NCI-H2081 treated with DMSO at 0.1 percent for 48 hours (cell line): ENCODE data around the gene ITGAV.
A peak's percentile ranks its signal among the peaks of the same experiment; 100 is the strongest.

Source experiments
- DNase-seq: peaks from one replicate; lab custom pipeline; 2025; lab: John Stamatoyannopoulos, UW

The ITGAV gene

DNA sequence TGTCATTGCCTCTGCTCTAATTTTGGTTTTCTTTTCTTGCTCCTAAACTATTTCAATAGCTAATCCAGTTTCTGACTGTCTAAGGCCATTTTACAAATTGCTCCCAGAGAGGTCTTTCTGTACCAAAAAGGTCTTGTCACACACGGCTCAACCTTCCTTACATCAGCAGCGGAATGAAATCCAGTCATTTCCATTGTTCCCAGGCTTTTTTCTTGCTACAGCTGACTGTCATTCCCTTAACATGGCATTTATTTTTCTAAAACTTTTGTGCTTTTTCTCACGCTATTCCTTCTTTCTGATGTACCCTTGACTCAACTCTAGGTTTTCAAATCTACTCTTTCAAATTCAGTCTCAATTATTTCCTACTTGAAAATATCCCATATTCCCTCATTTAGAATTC lies 128.3 kb downstream of the ITGAV start:
- no peak for DNase-seq

DNA sequence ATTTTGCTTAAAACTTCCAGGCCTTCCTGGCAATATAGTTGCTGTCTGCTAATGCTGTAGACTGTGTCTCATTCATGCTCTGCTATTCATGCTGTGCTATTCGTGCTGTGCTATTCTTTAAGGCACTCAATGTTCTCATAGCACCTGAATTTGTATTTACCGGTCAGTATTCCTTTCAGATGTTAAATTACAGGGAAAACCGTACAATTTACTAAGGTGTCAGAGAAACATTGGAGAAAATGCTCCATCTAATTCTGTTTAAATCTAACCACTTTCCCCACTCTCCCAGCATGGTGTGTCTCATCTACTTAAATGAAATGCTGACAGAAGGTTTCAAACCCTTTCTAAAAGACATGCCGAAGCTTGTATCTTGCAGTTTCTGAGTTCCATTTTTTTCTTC lies 129.0 kb downstream of the ITGAV start:
- DNase-seq, result peak; percentile 45

DNA sequence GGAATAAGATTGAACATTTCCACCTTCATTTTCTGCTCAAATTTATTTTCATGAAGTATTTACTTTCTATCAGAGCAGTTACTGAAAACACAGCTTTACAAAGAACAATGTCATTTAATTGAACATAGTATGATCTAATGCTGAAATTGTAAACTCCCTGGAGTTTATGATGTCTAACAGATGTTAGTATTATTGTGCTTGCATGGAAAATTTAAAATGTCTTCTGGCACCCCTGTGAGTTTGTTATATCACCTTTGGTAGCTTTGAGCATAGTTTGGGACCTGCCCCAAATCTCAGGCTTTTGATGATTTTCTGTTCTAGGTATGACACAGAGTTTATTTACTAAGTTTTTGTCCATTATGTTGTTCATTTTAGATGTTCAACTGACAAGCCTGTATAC lies 132.1 kb downstream of the ITGAV start:
- no peak for DNase-seq

DNA sequence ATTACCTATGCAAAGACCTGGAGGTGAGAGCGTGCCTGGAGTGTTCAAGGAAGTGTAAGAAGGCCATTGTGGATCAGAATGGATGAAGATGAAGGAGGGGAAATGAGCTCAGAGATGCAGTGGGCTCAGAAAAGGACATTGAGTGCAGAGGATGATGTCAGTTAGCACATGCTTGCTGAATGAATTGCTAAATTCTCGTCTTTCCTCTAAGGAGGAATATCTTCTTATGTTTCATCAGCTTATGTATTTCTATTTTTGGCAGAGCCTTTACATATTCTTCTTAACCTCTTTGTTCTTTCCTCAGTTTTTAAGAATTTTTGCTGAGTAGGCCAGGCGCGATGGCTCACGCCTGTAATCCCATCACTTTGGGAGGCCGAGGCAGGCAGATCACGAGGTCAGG lies 134.9 kb downstream of the ITGAV start:
- no peak for DNase-seq

DNA sequence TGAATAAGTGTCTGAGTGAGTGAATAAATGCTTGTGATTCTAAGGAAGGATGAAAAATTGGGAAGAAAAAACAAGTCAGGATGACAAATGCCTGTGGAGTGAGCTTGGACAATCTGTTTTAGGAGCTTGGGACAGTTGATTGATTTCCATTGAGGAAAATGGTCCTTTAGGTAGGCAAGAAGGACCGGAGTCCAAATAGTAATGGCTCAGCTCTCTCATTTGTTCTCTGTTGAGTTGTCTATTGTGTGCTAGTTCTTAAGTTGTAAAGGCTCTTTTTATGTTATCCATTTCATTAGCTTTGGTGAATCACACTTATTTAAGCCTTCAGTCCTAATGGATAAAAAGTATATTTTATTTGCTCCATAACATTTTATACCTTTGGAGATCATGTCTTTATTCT lies 135.9 kb downstream of the ITGAV start:
- no peak for DNase-seq

DNA sequence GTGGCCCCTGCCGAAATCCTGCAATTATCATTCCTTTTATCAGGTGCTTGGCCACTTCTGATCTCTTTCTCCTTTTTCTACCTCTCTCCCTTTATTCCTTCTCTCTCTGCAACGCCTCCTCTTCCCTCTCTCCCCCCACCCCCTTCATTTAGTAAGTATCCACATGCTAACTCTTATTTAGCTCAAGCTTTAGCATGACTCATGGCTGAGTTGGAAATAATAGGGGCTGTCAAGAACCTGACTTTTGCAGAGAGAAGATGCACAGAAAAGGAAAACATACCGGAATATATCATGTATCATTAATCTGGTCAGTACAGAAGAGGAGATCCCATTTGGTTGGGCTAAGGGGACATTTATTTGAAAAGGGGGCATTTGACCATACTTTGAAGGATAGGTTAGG lies 137.1 kb downstream of the ITGAV start:
- no peak for DNase-seq

DNA sequence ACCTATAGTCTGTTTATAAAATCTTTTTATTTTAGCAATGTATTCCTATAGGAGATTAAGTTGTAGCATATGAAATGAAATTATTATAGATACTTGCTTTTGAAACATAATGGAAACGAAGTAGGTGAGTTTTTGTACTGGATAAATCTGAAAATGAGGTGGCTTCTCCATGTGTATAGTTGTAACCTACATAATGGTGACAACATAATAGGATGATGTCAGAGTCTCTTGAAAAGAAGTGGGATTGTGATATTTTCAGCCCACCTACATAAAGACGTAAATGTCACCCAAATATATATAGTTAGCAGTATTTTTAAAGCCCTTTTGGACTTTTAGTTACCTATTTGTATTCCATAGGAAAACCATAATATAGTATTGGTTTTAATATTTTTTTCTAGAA lies 138.8 kb downstream of the ITGAV start:
- no peak for DNase-seq
